ENCODE results near the gene GPA33. TPM values are rescaled to one million over a fixed set of nuclear protein-coding genes. Genes with fewer than 3 reads are reported as not detected.

Gene GPA33
- total RNA-seq, 4 donors from 2014 or later, result 0.29 TPM; not detected in 3

GRCh38 chr1:167089939-167090313 lies 251 bp downstream of the GPA33 start:
- intact Hi-C loops (cut with DNase I; ENCODE audit: low total_unique reads), result no loop called here
- no peak overlapping the region for H3K4me3 ChIP-seq
- no peak for DNase-seq
- H3K27me3 ChIP-seq, result no peaks in the 10 kb centered on the region
- no peaks in the 10 kb centered on the region for H3K9me3 ChIP-seq
- no peaks in the 10 kb centered on the region for H3K4me1 ChIP-seq
- H3K27ac ChIP-seq, result no peak overlapping the region
- TF ChIP-seq POLR2A (IDR thresholded peaks at IDR 0.05), result no peak
- no peak for TF ChIP-seq CTCF (IDR thresholded peaks at IDR 0.05)
- H3K36me3 ChIP-seq, result no peaks in the 10 kb centered on the region

- Histone ChIP-seq H3K9me3 (no peaks in the 10 kb centered on the region), H3K27me3 (no peaks in the 10 kb centered on the region), H3K4me3 (no peak overlapping the region), H3K36me3 (no peaks in the 10 kb centered on the region), H3K27ac (no peak overlapping the region), H3K4me1 (no peaks in the 10 kb centered on the region)
- intact Hi-C loops (cut with DNase I; ENCODE audit: low total_unique reads), result no loop called here
- DNase-seq, result no peak
- no peak for TF ChIP-seq POLR2A (IDR thresholded peaks at IDR 0.05)
- no peak for TF ChIP-seq CTCF (IDR thresholded peaks at IDR 0.05)
Measured at GRCh38 chr1:167088746-167089417, 1.3 kb downstream of the GPA33 start.

- intact Hi-C loops (cut with DNase I; ENCODE audit: low total_unique reads), result no loop called here
- H3K27me3 ChIP-seq, result no peaks in the 10 kb centered on the region
Measured at GRCh38 chr1:167086768-167087167, 3.4 kb downstream of the GPA33 start.

GRCh38 chr1:167086033-167086432 lies 4.1 kb downstream of the GPA33 start:
- Histone ChIP-seq H3K27ac (no peak overlapping the region), H3K4me1 (no peaks in the 10 kb centered on the region), H3K27me3 (no peaks in the 10 kb centered on the region), H3K4me3 (no peak overlapping the region), H3K36me3 (no peaks in the 10 kb centered on the region), H3K9me3 (no peaks in the 10 kb centered on the region)
- no peak for DNase-seq
- intact Hi-C loops (cut with DNase I; ENCODE audit: low total_unique reads), result no loop called here
- TF ChIP-seq CTCF (IDR thresholded peaks at IDR 0.05), result no peak
- no peak for TF ChIP-seq POLR2A (IDR thresholded peaks at IDR 0.05)

More at GRCh38 chr1:167086768-167087167, 3.4 kb downstream of the GPA33 start:
- TF ChIP-seq CTCF (IDR thresholded peaks at IDR 0.05), result no peak
- no peak overlapping the region for H3K27ac ChIP-seq
- H3K9me3 ChIP-seq, result no peaks in the 10 kb centered on the region
- no peak for DNase-seq
- H3K36me3 ChIP-seq, result no peaks in the 10 kb centered on the region
- no peak overlapping the region for H3K4me3 ChIP-seq
- no peaks in the 10 kb centered on the region for H3K4me1 ChIP-seq

- TF ChIP-seq POLR2A (IDR thresholded peaks at IDR 0.05) (no peak), CTCF (IDR thresholded peaks at IDR 0.05) (no peak)
- no peak for DNase-seq
- Histone ChIP-seq H3K9me3 (no peaks in the 10 kb centered on the region), H3K27me3 (no peaks in the 10 kb centered on the region), H3K4me3 (no peak overlapping the region), H3K4me1 (no peaks in the 10 kb centered on the region), H3K36me3 (no peaks in the 10 kb centered on the region), H3K27ac (no peak overlapping the region)
- intact Hi-C loops (cut with DNase I; ENCODE audit: low total_unique reads), result no loop called here
Measured at GRCh38 chr1:167084757-167085156, 5.4 kb downstream of the GPA33 start.

Data from uterus (tissue), 4 donors.